ENCODE data around the gene AP4B1.

Gene AP4B1

DNA sequence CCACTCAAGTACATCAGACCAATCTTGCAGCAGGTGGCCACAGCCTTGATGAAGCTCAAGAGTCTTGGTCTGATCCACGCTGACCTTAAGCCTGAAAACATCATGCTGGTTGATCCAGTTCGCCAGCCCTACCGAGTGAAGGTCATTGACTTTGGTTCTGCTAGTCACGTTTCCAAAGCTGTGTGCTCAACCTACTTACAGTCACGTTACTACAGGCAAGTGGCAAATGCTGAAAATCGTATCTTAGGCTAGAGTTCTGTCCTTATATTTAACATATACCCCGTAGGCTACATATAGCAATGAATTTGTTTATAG is 36.6 kb upstream of the AP4B1 start (continued):
- no peak for TF ChIP-seq ZNF449 (tag by site-specific recombination; IDR thresholded peaks at IDR 0.05)
- TF ChIP-seq, protein P1, sequence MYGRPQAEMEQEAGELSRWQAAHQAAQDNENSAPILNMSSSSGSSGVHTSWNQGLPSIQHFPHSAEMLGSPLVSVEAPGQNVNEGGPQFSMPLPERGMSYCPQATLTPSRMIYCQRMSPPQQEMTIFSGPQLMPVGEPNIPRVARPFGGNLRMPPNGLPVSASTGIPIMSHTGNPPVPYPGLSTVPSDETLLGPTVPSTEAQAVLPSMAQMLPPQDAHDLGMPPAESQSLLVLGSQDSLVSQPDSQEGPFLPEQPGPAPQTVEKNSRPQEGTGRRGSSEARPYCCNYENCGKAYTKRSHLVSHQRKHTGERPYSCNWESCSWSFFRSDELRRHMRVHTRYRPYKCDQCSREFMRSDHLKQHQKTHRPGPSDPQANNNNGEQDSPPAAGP (tag by site-specific recombination; IDR thresholded peaks at IDR 0.05), result no peak
- no peak for TF ChIP-seq ZNF133 (tag by site-specific recombination; IDR thresholded peaks at IDR 0.05)

- TF ChIP-seq REST (tag by site-specific recombination; IDR thresholded peaks at IDR 0.05), result no peak
- 0 out of 2 replicates have a peak, but pooled peaks have one; percentile 34 for TF ChIP-seq ZNF600 (tag by site-specific recombination; IDR thresholded peaks at IDR 0.05)
- TF ChIP-seq SALL2 (tag by site-specific recombination; IDR thresholded peaks at IDR 0.05; ENCODE audit: borderline replicate concordance), result no peak
- TF ChIP-seq, protein P2, sequence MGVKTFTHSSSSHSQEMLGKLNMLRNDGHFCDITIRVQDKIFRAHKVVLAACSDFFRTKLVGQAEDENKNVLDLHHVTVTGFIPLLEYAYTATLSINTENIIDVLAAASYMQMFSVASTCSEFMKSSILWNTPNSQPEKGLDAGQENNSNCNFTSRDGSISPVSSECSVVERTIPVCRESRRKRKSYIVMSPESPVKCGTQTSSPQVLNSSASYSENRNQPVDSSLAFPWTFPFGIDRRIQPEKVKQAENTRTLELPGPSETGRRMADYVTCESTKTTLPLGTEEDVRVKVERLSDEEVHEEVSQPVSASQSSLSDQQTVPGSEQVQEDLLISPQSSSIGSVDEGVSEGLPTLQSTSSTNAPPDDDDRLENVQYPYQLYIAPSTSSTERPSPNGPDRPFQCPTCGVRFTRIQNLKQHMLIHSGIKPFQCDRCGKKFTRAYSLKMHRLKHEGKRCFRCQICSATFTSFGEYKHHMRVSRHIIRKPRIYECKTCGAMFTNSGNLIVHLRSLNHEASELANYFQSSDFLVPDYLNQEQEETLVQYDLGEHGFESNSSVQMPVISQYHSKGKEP (tag by site-specific recombination; IDR thresholded peaks at IDR 0.05), result no peak
- peak; percentile 86 for TF ChIP-seq ZNF341 (tag by site-specific recombination; IDR thresholded peaks at IDR 0.05; ENCODE audit: low read depth)
- TF ChIP-seq ZNF544 (tag by site-specific recombination; IDR thresholded peaks at IDR 0.05), result no peak
- POLR2A ChIA-PET, result no interaction called here
- no peak overlapping the region for H3K27ac ChIP-seq (ENCODE audit: extremely low read depth, low read depth, low read length)
These were observed 36.0 kb upstream of the AP4B1 start for GRCh38 chr1:113940365-113941244.

DNA sequence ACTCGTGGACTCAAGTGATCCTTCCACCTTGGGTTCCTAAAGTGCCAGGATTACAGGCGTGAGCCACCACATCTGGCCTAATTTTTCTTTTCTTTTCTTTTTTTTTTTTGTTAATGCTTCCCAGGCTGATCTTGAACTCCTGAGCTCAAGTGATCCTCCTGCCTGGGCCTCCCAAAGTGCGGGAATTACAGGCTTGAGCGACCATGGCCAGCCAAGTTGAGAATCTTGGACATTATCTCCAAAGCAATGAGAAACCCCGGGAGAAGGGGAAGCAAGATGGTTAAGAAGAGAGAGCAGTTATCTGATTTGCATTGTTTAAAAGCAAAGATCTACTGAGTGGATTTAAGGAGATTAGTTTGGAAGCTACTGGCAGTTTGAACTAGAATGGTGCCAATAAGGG is 33.6 kb upstream of the AP4B1 start:
- H3K4me3 ChIP-seq (ENCODE audit: low read depth, low read length), result no peak overlapping the region
- peaks cover 11 to 24% of the 10 kb centered on the region in 2 experiments for H3K36me3 ChIP-seq (ENCODE audit: control insufficient read depth in 2 of 2, insufficient read depth in 1 of 2, low read length in 2 of 2)
- no peaks in the 10 kb centered on the region for H3K9me3 ChIP-seq (ENCODE audit: control insufficient read depth, insufficient read depth, low read depth, low read length)
- no peaks in the 10 kb centered on the region; the same call in 1 of the 2 replicates for H3K4me1 ChIP-seq (ENCODE audit: control insufficient read depth, insufficient read depth, low read length)
- POLR2A ChIA-PET, result interaction anchor here (0.7 kb wide), 3 partner anchors 9 to 866 kb away, joined by 3 to 5 read pairs (median 4); partner anchors contain the start of gene HIPK1
- CTCF ChIA-PET, result interaction anchor here (0.6 to 0.7 kb wide), 2 partner anchors 124 to 1104 kb away, joined by 3 to 4 read pairs; no protein-coding TSS in a partner anchor
- H3K27ac ChIP-seq (ENCODE audit: extremely low read depth, low read depth, low read length), result no peak overlapping the region
- no peak for TF ChIP-seq ZNF626 (tag by site-specific recombination; IDR thresholded peaks at IDR 0.05)
- no peak for TF ChIP-seq KLF8 (tag by site-specific recombination; IDR thresholded peaks at IDR 0.05)
- no peak for TF ChIP-seq ZNF114 (tag by site-specific recombination; IDR thresholded peaks at IDR 0.05)
- TF ChIP-seq BCL11A (tag by site-specific recombination; IDR thresholded peaks at IDR 0.05; ENCODE audit: low read depth), result no peak
- TF ChIP-seq BCL11B (tag by site-specific recombination; IDR thresholded peaks at IDR 0.05; ENCODE audit: low read depth), result no peak
- no peak for TF ChIP-seq ZNF26 (tag by site-specific recombination; IDR thresholded peaks at IDR 0.05)

More at GRCh38 chr1:113940365-113941244, 36.0 kb upstream of the AP4B1 start:
- H3K9me3 ChIP-seq (ENCODE audit: control insufficient read depth, insufficient read depth, low read depth, low read length), result no peaks in the 10 kb centered on the region
- CTCF ChIA-PET, result interaction anchor here (1.0 kb wide), 1 partner anchor 342 kb away, joined by 4 read pairs; no protein-coding TSS in a partner anchor
- H3K36me3 ChIP-seq (ENCODE audit: control insufficient read depth in 2 of 2, insufficient read depth in 1 of 2, low read length in 2 of 2), result peaks cover 18 to 33% of the 10 kb centered on the region in 2 experiments
- H3K4me1 ChIP-seq (ENCODE audit: control insufficient read depth, insufficient read depth, low read length), result no peaks in the 10 kb centered on the region
- no peak overlapping the region for H3K4me3 ChIP-seq (ENCODE audit: low read depth, low read length)
